Endothelial cell of umbilical vein (primary cell): Measurements from ENCODE around the gene MAL. TPM values are rescaled to one million over a fixed set of nuclear protein-coding genes. Genes with fewer than 3 reads are reported as not detected.

Experiments used
- BruUV-seq: library from RNA; stranded (reverse); fragments of 400-500 nt; replicated peaks from 2 replicates; lab custom pipeline; 2021; lab: Mats Ljungman, UMichigan
- CTCF ChIA-PET: fragments of 300-600, 350-600 bp; sonication (Branson Sonifier 250); formaldehyde crosslinking; loops from one replicate; lab custom pipeline; 2021; ENCODE audit warnings: antibody characterized with exemption, inconsistent platforms; lab: Charles Lee
- POLR2A ChIA-PET: fragments of 300-600, 350-600 bp; sonication (Branson Sonifier 250); formaldehyde crosslinking; loops from one replicate; lab custom pipeline; 2021; ENCODE audit warnings: antibody characterized with exemption, inconsistent platforms; lab: Charles Lee
- DNase-seq: peaks from one replicate; pipeline ENCODE4 v3.0.0-alpha.2; 2011; ENCODE audit warnings: low read depth, low spot score
- FAIRE-seq: peaks from 2 replicates; lab custom pipeline; 2011; peaks lifted over from hg19 to GRCh38; lab: Jason Lieb, UNC
- H2AFZ ChIP-seq: 2 replicates; pipeline ENCODE4 v1.6.0; 2012; ENCODE audit warnings: low read depth, low read length, control low read depth, inconsistent platforms
- H3K27ac ChIP-seq: 2 replicates; pipeline ENCODE4 v1.5.1; 2011; ENCODE audit warnings: low read depth, mild to moderate bottlenecking, control low read depth, low read length, moderate library complexity; ENCODE audit not compliant: insufficient read depth
- H3K27me3 ChIP-seq, 2 experiments: 2 replicates each; pipeline versions ENCODE4 v1.6.0 to v1.6.1; 2011; ENCODE audit warnings: low read length in 2 of 2, mixed read lengths in 1 of 2; ENCODE audit not compliant: control insufficient read depth in 2 of 2, insufficient read depth in 2 of 2
- H3K36me3 ChIP-seq, 2 experiments: 2 replicates in 1 of 2; 3 replicates in 1 of 2; pipeline ENCODE4 v1.5.1; 2011; ENCODE audit warnings: low read length in 2 of 2, mild to moderate bottlenecking in 1 of 2, moderate library complexity in 1 of 2; ENCODE audit not compliant: control insufficient read depth in 2 of 2, insufficient read depth in 2 of 2; ENCODE audit errors: extremely low read depth in 1 of 2
- H3K4me1 ChIP-seq: 3 replicates; pipeline ENCODE4 v1.5.1; 2011; ENCODE audit warnings: mild to moderate bottlenecking, low read length; ENCODE audit not compliant: control insufficient read depth, insufficient read depth; ENCODE audit errors: extremely low read depth
- H3K4me2 ChIP-seq: 2 replicates; pipeline ENCODE4 v1.6.1; 2011; ENCODE audit warnings: low read length, control low read depth, mixed read lengths; ENCODE audit not compliant: insufficient read depth
- H3K4me3 ChIP-seq, 3 experiments: fragments of 200-600 bp in 1 of 3; sonication (generic), shearing (Covaris generic) in 1 of 3; replicated peaks in 1 of 3; 2 replicates each; pipeline ENCODE4 v1.5.1; 2011 to 2016; ENCODE audit warnings: control low read depth in 3 of 3, low read length in 3 of 3, mild to moderate bottlenecking in 2 of 3, inconsistent platforms in 1 of 3, low read depth in 1 of 3, moderate library complexity in 1 of 3; ENCODE audit not compliant: insufficient read depth in 1 of 3
- H3K79me2 ChIP-seq: 2 replicates; pipeline ENCODE4 v1.6.0; 2012; ENCODE audit warnings: low read length, inconsistent platforms; ENCODE audit not compliant: control insufficient read depth, insufficient read depth
- H3K9ac ChIP-seq: replicated peaks from 2 replicates; pipeline ENCODE3; 2011; ENCODE audit warnings: low read length, control low read depth; ENCODE audit not compliant: insufficient read depth; ENCODE audit errors: extremely low read depth
- H3K9me1 ChIP-seq: replicated peaks from 3 replicates; pipeline ENCODE4 v1.6.0; 2011; ENCODE audit warnings: mild to moderate bottlenecking, low read length; ENCODE audit not compliant: control insufficient read depth, insufficient read depth; ENCODE audit errors: extremely low read depth
- H3K9me3 ChIP-seq: replicated peaks from 2 replicates; pipeline ENCODE4 v1.5.1; 2012; ENCODE audit warnings: low read length, inconsistent platforms; ENCODE audit not compliant: control insufficient read depth, insufficient read depth
- H4K20me1 ChIP-seq: replicated peaks from 2 replicates; pipeline ENCODE3; 2011; ENCODE audit warnings: mild to moderate bottlenecking, low read length; ENCODE audit not compliant: control insufficient read depth, insufficient read depth; ENCODE audit errors: extremely low read depth
- EZH2 ChIP-seq: IDR thresholded peaks from 2 replicates; pipeline ENCODE4 v1.6.1; 2012; ENCODE audit warnings: borderline replicate concordance, low read depth, mild to moderate bottlenecking, moderate library complexity, low read length, inconsistent platforms; ENCODE audit not compliant: severe bottlenecking
- FOS ChIP-seq: IDR thresholded peaks from 2 replicates; pipeline ENCODE4 v1.6.1; 2011; ENCODE audit warnings: mild to moderate bottlenecking, low read length, moderate library complexity, borderline replicate concordance; ENCODE audit not compliant: insufficient read depth
- GATA2 ChIP-seq: IDR thresholded peaks from 2 replicates; pipeline ENCODE4 v1.7.0; 2011; ENCODE audit warnings: low read depth, mild to moderate bottlenecking, moderate library complexity, mixed read lengths, low read length; ENCODE audit not compliant: insufficient read length, insufficient read depth
- JUN ChIP-seq: IDR thresholded peaks from 2 replicates; pipeline ENCODE4 v1.6.1; 2011; ENCODE audit warnings: borderline replicate concordance, low read depth; ENCODE audit not compliant: insufficient read length, insufficient read depth
- MAX ChIP-seq: IDR thresholded peaks from 2 replicates; pipeline ENCODE4 v1.6.1; 2011; ENCODE audit not compliant: insufficient read depth, insufficient read length
- MYC ChIP-seq: IDR thresholded peaks from one replicate; pipeline ENCODE4 v1.6.1; 2011; ENCODE audit warnings: mild to moderate bottlenecking, low read depth, low read length
- POLR2A ChIP-seq: IDR thresholded peaks from 2 replicates; pipeline ENCODE4 v1.6.1; 2012; ENCODE audit warnings: low read depth, mild to moderate bottlenecking, control low read depth, low read length
- POLR2AphosphoS5 ChIP-seq: IDR thresholded peaks from 2 replicates; pipeline ENCODE4 v1.6.1; 2012; ENCODE audit warnings: low read depth, mild to moderate bottlenecking, control low read depth, low read length, moderate library complexity; ENCODE audit not compliant: insufficient read depth
- dilution Hi-C: fragments of 300-500 bp; cut with MboI; formaldehyde crosslinking; loops from one replicate; pipeline ENCODE4 v1.15.0; 2019; ENCODE audit warnings: low sequenced_read_pairs; ENCODE audit not compliant: extremely low pct_ligation_motif_present
- intact Hi-C: fragments of 100-400 bp; cut with micrococcal nuclease; formaldehyde crosslinking; loops from one replicate; pipeline ENCODE4 v1.10.0; 2022
- polyA plus RNA-seq, 4 experiments: library from polyadenylated mRNA; depleted of rRNA in 3 of 4; stranded (reverse) in 3 of 4; unstranded in 1 of 4; fragments of >200 nt; gene quantifications; 2 replicates each; pipeline versions ENCODE4 v1.2.1 to v1.2.3, GENCODE V29; 2011 to 2012; ENCODE audit warnings: missing spikeins in 1 of 4
- total RNA-seq: library from RNA; stranded (reverse); gene quantifications from 2 replicates; pipeline ENCODE4 v1.2.3, GENCODE V29; 2021
- TF ChIP-seq, protein P1 (sequence below), 2 donors: IDR thresholded peaks; 1 replicate in 1 of 2; 2 replicates in 1 of 2; pipeline ENCODE4 v1.5.1; 2011; ENCODE audit warnings: low read length in 2 of 2, mild to moderate bottlenecking in 2 of 2, moderate library complexity in 2 of 2, control low read depth in 1 of 2, inconsistent platforms in 1 of 2, low read depth in 1 of 2; ENCODE audit not compliant: insufficient read depth in 1 of 2; ENCODE audit errors: extremely low read depth in 1 of 2

MAL gene
- total and polyA plus RNA-seq, 2 donors (not counting 3 experiments of a cell fraction or from before 2014, with no cell fraction given): not detected

- ChIA-PET POLR2A (no interaction called here), CTCF (no interaction called here)
- no TSS peak for BruUV-seq
- intact Hi-C loops (no loop called here), dilution Hi-C loops (no loop called here)
- Histone ChIP-seq H3K4me3 (no peak overlapping the region), H3K27ac (no peak overlapping the region), H3K4me2 (no peak overlapping the region), H3K79me2 (no peaks in the 10 kb centered on the region), H3K9me1 (no peaks in the 10 kb centered on the region), H3K9ac (no peak overlapping the region), H4K20me1 (no peaks in the 10 kb centered on the region), H3K9me3 (no peaks in the 10 kb centered on the region), H3K4me1 (no peaks in the 10 kb centered on the region), H3K27me3 (no peaks in the 10 kb centered on the region), H3K36me3 (no peaks in the 10 kb centered on the region), H2AFZ (no peak overlapping the region)
- no peak for TF ChIP-seq EZH2
- no peak for TF ChIP-seq MAX
- no peak for TF ChIP-seq POLR2A
- TF ChIP-seq JUN: no peak
- TF ChIP-seq FOS: no peak
- TF ChIP-seq POLR2AphosphoS5: no peak
- TF ChIP-seq, protein P1, sequence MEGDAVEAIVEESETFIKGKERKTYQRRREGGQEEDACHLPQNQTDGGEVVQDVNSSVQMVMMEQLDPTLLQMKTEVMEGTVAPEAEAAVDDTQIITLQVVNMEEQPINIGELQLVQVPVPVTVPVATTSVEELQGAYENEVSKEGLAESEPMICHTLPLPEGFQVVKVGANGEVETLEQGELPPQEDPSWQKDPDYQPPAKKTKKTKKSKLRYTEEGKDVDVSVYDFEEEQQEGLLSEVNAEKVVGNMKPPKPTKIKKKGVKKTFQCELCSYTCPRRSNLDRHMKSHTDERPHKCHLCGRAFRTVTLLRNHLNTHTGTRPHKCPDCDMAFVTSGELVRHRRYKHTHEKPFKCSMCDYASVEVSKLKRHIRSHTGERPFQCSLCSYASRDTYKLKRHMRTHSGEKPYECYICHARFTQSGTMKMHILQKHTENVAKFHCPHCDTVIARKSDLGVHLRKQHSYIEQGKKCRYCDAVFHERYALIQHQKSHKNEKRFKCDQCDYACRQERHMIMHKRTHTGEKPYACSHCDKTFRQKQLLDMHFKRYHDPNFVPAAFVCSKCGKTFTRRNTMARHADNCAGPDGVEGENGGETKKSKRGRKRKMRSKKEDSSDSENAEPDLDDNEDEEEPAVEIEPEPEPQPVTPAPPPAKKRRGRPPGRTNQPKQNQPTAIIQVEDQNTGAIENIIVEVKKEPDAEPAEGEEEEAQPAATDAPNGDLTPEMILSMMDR (IDR thresholded peaks at IDR 0.05; ENCODE audit: extremely low read depth in 1 of 2, insufficient read depth in 1 of 2, low read depth in 1 of 2, low read length in 2 of 2): no peak
- no peak for TF ChIP-seq MYC
- TF ChIP-seq GATA2: no peak
- no peak for FAIRE-seq
- DNase-seq: no peak
These were observed 13.9 kb downstream of the MAL start for GRCh38 chr2:95039363-95039762.
